ENCODE results near the gene ZC3H8.
"Not testable (repeated sequence)": the region's sequence is repeated elsewhere in the genome, so short reads cannot be mapped to it uniquely, and the experiment has no call there.

The ZC3H8 gene

DNA sequence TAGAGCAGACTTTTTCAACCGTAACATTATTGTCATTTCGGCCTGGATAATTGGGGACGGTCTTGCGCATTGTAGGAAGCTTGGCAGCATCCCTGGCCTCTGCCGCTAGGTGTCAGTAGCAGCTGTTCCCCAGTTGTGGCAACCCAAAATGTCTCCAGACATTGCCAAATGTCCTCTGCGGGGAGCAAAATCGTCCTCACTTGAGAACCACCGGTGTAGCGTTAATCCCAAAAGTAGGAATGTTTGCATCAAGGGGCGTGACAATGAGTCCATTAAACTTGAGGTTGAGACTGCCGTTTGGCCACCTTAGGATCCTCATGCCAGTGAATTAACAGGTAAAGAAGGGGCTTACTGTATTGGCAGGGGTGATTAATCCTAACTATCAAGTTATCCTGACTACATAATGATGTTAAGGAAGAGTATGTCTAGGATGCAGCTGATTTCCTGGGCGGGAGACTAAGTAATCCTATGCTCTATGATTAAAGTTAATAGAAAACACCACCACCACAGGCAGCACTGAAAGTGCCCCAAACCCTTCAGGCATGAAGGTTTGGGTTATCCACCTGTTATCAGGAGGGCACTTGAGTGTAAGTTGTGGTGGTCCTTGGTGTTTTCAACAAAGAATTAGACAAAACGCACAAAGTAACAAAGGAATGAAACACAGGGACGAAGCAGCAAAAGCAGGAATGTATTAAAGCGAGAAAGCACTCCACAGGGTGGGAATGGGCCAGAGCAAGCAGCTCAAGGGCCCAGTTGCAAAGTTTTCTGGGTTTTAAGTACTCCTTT is 4.9 kb upstream of the ZC3H8 start:
- peak; percentile 90 for DNase-seq

DNA sequence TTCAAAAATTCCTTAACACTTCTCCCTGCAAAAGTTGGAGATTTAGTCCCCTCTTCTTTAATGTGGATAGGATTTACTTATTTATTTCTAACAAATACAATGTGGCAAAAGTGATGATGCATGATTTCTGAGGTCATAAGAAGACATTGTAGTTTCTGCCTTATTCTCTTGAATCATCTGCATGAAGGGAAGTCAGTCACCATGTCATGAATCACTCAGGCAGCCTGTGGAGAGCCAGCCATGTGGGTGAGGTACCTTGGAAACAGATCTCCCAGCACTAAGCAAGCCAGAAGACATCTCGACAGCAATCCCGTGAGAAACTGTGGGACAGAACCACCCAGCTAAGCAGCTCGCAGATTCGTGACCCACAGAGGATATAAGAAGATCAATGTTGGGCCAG is 2.7 kb upstream of the ZC3H8 start:
- no peak for DNase-seq

DNA sequence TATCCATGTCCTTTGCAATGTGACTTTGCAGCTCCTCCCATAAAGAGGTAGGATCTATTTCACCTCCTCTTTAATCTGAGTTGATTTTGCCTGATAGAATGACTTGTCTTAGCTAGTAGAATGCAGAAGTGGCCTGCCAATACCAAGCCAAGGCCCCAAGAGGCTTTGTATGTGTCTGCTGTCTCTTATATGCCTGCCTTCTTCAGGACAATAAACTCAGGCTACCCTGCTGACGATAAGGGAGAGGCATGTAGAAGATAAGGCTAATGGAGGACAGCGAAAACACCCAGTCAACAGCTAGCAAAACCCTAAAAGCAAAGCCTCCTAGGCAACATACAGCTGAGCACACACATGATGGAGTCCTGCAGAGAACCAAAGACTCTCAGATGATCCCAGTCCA is 1.8 kb upstream of the ZC3H8 start:
- DNase-seq, result no peak

DNA sequence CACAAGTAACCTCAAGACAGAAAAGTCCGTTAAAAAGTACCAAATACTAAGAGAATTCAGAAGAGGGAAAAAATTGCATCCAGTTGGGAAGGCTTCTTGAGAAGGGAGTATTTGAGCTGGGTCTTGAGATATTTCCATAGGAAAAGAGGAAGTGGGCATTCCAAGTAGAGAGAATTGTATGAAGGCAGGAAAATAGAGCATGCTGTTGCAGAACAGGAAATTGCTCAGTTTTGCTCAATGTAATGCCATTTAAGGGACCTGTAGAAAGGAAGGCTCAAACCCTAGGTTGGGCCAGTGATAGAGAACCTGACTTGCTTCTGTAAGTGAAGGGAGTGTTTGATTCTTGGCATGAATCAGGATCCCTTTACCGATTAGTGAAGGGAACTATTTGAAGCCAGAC is 1.0 kb upstream of the ZC3H8 start:
- DNase-seq, result no peak

DNA sequence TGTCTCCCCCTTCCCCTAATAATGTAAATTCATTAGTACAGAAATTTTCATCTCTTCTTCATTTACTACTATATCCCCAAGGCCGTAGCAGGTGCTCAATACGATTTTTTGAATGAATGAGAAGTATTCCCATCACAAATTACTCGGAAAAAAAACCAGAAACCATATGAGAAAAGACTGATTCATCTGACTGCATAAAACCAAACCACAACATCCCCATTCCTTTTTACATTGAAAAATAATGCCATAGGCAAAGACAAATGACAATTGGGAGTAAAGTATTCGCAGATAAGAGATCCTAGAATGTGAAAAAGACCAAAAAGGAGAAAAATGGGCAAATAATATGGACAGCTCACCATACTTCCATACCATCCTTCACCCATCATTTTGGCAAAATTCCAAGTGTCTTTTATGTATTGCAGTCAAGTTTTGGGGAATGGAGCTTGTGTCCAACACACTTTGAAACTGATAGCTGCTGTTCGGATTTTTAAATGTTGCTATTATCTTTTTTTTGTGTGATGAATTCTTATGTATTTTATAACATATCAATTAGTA is 1.5 kb downstream of the ZC3H8 start:
- no peak for DNase-seq

DNA sequence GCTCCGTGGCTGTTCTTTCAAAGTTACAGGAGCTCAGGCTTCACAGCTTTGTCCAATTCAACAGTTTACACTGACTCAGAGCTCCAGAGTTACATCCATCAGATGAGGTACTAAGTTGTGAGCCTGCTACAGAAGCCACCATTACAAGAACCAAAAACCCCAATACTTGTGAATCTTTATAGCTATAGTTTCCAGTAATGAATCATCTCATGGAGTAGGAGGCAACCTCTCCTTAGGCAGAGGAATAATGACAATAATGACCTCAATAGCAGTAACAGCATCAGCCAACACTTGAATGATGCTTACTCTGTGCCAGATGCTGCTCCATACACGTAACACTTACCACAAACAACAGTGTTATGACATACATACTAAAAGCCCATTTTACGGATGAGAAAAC is 3.6 kb downstream of the ZC3H8 start:
- no peak for DNase-seq

DNA sequence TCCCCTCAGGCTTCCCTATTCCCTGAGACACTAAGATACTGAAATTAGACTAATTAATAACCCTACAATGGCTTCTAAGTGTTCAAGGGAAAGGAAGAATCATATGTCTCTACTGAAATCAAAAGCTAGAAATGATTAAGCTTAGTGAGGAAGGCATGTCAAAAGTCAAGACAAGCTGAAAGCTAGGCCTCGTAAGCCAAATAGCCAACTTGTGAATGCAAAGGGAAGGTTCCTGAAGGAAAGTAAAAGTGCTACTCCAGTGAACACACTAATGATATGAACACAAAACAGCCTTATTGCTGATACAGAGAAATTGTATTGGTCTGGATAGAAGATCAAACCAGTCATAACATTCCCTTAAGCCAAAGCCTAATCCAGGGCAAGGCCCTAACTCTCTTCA is 10.0 kb downstream of the ZC3H8 start:
- DNase-seq, result no peak

DNA sequence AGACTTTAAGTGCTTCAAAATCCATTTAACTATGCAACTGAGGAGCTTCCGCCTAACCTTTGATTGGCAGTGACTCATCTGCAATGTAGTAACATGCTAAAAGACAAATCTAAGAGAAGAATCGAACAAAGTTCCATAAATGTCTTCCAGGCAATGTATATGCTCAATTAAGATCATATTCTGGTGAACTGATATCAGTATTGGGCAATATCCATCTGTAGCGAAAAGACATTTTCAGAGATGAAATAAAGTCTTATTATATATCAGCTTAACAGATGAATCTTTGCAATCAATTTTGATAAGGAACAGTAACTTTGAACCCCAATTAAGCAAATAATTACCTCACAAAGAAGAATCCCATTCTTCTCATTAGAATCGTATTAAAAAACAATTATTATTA is 11.6 kb downstream of the ZC3H8 start:
- DNase-seq, result no peak

DNA sequence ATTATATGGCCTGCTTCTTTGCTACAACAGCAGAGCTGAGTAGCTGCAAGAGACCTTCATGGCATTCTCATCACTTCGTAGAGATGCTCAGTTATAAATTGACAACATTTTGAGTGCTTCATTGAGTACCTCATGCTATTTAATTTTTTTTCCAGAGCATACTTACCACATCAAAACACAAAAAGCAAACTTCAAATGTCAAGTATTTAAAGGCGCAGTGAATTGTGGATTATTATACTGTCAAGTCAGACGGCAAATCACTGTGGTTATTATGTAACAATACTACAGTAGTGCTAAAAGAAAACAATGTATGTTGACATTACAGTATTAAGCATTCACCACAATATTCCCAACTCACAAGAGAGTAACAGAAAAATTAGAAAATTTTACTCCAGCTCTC is 12.5 kb downstream of the ZC3H8 start:
- DNase-seq, result no peak

DNA sequence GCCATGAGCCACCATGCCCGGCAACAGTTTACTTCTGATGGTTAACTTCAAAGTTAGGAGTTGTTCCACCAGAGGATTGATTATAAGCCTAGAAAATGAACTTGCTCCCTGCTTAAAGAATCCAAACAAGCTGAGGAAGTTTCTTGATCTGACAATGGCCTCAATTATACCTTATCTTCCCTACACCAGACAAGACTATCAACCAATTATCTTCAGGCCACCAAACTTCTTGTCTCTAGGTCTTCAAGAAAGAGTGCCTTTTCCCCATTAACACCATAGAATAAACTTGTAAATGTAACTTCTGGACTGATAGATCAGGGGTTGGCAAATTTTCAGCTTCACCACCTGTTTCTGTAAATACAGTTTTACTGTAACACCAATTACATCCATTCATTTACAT is 15.0 kb downstream of the ZC3H8 start:
- DNase-seq, result no peak

DNA sequence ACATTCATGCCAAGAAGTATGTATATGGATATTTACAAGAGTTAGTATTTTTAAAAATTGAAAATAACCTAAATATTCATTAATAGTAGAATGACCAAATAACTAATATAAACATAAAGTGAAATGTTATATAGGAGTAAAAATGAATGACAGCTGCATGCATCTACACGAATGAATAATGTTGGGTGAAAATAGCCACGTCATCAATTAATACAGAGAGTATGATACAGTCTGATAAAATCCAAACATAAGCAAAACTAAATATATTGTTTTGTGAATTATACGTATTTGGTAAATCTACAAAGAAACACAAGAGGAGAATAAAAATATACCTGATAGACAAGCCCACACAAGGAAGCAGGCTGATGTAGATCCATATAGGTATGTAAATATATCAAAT is 24.5 kb downstream of the ZC3H8 start:
- no peak for DNase-seq

DNA sequence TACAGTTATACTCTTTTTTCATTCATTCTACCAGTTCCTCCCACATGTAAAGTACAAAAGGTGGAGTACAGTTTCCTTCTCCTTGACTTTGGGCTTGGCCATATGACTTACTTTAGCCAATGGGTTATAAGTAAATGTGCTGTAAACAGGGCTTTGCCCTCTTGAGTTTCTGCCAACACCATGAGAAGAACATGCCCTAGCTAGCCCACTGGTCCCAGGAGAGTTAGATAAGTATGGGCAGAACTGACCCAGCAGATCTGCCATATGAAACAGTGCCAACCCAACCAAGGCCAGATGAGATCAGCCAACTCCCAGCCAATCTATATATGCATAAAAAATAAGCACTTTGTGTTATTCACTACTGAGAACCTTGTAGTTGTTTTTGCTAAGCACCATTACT is 25.5 kb downstream of the ZC3H8 start:
- DNase-seq, result no peak

DNA sequence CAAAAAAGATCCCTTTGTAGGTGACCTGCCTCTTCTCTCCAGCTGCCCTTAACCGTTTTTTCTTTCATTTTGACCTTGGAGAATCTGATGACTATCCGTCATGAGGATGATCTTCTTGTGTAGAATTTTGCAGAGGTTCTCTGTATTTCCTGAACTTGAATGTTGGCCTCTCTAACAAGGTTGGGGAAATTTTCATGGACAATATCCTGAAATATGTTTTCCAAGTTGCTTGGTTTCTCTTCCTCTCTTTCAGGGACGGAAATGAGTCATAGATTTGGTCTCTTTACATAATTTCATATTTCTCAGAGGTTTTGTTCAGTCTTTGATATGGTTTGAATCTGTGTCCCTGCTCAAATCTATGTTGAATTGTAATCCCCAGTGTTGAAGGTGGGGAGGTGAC is 34.0 kb downstream of the ZC3H8 start:
- DNase-seq, result no peak

DNA sequence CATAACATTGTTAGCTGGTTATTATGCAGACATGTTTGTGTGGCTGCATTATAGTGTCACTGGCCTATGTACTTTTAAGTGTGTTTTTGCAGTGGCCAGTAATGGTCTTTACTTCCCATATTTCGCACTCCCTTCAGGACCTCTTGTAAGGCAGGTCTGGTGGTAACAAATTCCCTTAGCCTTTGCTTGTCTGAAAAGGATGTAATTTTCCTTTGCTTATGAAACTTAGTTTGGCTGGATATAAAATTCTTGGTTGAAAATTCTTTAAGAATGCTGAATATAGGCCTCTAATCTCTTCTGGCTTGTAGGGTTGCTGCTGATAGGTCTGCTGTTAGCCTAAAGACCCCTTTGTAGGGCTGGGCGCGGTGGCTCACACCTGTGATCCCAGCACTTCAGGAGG is 34.7 kb downstream of the ZC3H8 start:
- DNase-seq, result no peak

DNA sequence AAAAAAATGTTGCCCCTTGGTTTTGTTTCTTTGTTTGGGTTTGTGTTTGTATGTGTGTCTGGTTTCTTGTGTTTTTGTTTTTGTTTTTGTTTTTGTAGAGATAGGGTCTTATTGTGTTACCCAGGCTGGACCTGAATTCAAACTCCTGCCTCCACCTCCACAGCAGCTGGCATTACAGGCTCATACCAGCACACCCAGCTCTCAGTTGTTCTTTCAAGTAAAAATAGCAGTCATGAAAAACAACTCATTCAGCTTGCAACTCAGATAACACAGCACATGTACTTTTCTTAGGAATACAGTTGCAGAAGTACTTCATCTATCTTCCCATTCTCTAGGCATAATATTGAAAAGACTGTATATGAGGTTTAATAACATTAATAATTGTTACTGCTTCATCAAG is 37.0 kb downstream of the ZC3H8 start:
- DNase-seq, result no peak

DNA sequence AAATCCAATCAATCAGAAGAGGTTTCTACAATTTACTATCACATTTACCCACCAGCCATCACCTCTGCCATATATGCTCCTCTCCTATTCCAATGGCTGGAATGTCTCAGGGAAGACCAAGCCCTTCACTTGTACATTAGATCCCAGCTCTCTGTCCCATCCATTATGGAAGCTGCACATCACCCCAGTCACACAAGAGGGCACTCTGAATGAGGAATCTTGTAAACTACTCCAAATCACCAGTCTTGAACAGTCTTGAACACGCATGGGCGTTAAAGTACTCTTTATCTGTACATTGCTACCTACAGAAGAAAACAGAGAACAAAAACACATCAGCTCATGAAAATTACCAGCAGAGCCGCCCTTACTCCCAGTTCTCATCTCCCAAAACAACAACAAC is 38.7 kb downstream of the ZC3H8 start:
- DNase-seq, result no peak

DNA sequence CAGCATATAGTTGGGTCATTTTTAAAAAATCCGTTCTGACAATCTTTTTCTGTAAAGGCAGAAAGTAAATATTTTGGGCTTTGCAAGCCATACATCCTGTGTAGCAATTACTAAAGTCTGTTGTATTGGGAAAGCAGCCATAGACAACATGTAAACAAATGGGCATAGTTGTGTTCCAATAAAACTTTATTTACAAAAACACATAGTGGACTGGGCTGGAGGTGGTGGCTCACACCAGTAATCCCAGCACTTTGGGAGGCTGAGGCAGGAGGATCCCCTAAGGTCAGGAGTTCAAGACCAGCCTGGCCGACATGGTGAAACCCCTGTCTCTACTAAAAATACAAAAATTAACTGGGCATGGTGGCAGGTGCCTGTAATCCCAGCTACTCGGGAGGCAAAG is 46.9 kb downstream of the ZC3H8 start:
- DNase-seq, result not testable (repeated sequence)

DNA sequence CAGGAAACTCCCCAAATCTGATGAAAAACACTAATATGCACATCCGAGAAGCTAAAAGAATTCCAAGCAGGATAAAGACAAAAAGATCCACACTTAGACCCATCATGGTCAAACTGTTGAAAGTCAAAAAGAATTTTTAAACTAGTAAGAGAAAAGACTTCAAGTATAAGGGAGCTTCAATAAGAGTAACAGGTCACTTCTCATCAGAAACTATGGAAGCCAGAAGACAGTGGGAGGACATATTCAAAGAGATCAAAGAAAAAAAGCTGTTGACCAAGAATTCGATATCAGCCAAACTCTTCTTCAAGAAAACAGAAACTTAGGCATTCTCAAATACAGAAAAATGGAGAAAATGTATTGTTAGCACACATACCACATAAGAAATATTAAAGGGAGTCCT is 50.4 kb downstream of the ZC3H8 start:
- no peak for DNase-seq

DNA sequence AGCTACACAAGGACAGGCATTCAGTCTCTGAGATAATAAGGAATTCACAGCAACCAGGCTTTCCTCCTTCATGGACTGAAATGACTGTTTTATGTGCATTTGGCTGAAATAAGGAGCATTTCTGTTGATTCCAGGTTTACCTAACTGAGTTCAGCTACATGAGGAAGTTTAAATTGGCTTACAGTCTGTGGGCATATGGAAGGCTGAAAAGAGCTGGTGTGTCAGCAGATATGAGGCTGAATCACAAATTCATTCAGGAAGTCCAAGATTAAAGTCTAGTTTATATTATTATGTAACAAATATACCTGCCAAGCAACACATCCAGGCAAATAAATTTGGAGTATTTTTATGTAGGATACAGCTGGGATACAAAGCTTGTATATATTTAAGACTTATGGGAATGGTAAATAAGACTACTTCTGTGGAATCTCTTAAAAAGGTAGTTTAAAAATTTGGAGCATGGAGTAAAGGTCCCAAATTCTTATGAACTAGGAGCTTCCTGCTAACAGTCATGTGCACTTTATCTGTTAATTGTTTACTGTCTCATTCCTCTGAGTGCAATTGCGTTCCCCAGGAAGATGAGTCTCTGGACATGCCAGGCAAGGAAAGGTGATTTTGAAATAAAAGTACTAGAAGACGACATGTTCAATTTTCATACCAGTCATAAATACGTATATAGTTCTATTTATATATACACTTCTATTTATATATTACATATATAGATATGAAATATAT is 53.0 kb downstream of the ZC3H8 start:
- no peak for DNase-seq

DNA sequence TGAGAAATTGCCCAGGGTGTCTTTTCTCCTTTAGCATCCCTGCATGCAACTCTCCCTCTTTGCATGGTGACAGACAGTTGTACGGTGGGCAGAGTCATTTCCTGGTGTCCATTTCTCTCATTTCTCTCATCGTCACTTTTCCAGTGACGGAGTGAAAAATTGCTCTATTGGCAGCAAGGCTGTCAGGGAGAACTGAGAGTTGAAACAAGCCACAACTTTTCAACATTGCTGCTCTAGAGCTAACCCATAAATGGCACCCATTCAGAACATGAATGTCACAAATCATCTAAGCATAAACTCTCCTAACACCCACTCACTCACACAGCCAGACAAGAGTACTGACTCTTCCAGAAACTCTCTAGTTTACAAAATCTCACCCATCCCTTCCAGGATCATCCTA is 55.7 kb downstream of the ZC3H8 start:
- no peak for DNase-seq

DNA sequence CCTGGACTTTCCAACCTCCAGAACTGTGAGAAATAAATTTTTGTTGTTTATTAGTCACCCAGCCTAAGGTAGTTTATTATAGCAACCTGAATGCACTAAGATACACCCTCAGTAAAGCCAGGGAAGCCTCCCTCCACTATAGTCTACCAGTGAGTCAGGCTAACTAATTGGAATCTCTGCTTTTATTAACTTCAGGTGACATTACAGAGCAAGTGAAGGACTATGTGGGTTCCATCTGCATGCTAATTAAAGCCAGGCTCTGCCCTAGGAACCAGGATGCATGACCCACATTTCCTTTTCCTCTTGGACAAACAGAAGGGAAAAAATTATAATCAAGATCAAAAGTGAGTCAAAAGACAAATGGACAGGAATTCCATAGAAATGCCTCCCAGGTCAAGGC is 56.1 kb downstream of the ZC3H8 start:
- DNase-seq, result no peak

DNA sequence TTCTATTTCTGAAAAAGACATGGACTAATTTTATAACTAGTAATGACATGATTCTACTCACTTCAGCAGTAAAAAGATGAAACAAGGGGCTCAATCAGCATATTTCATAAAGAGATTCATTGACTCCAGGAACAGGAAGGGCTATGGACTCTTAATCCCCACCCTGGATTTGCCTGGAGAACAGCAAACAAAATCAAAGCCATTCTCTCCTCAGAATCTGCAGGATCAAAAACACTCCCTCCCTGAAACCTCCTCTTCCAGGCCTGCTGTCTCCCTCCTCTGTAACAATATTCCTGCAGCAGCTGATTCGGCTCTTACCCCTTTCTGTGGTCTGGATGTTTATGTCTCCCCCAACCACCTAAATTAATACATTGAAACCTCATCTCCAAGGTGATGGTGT is 57.0 kb downstream of the ZC3H8 start:
- no peak for DNase-seq

DNA sequence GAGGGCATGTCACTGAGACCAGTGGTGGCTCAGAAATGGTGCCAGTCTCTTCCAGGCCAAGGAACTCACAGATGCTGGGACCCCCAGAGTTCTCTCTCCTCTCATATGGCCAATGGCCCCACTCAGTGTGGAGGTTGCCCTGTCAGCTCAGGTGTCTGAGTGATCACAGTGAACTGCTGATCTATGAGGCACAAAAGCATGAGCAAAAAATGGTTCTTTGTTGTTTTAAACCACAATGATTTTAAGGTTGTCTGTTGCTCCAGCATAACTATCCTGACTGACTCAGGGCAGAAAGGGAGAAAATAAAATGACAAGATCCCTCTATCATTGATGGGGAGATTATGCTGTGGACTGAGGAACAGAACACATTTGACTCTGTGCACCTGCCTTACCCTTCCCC is 58.9 kb downstream of the ZC3H8 start:
- peak; percentile 27 for DNase-seq

DNA sequence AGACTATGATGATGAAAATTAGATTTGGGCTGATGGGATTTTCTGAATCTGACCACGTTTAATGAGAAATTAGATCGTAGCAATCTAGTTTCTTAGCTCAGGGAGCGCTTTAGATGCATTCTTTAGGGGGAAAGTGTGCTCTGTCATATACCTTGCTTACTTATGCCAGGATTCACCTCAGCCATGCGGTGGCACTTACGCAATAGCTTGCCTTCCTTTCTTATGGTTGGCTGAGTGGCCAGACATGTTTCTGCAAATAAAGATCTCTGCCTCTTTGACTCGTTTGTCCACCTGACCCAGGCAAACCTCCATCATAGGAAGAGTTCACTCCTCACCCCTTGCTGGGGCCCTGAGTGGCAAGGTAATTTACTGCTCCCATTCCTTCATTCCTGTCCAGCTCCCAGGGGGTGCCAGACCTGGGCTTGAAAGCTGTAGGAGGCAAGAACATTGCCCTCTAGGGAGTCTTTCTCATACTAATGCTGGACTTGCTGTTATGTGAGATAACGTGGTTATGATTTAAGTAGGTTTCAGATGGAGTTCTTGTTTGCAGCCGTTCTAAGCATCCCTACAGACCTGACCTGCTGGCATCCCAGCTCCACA is 59.6 kb downstream of the ZC3H8 start:
- DNase-seq, result no peak
